Activated CD4-positive, alpha-beta T cell treated with anti-CD3 and anti-CD28 coated beads, Interleukin-2, amount 50 U/mL, for 16 hours (primary cell): ENCODE data around the gene PRLR.

Experiments
- DNase-seq: peaks from one replicate; pipeline ENCODE4 v3.0.0-alpha.2; 2020

The PRLR gene

GRCh38 chr5:35158622-35159369 is 71.5 kb downstream of the PRLR start:
- no peak for DNase-seq

GRCh38 chr5:35158204-35158603 is 72.1 kb downstream of the PRLR start:
- DNase-seq = no peak

- DNase-seq = no peak
Observed at GRCh38 chr5:35153375-35153932, 76.8 kb downstream of the PRLR start.

- DNase-seq = no peak
Observed at GRCh38 chr5:35152733-35153132, 77.6 kb downstream of the PRLR start.

GRCh38 chr5:35151146-35151920 is 79.0 kb downstream of the PRLR start:
- no peak for DNase-seq

GRCh38 chr5:35149041-35149440 is 81.2 kb downstream of the PRLR start:
- no peak for DNase-seq

GRCh38 chr5:35146406-35146805 is 83.9 kb downstream of the PRLR start:
- DNase-seq = no peak

- DNase-seq = no peak
Observed at GRCh38 chr5:35145691-35146317, 84.5 kb downstream of the PRLR start.

- DNase-seq = no peak
Observed at GRCh38 chr5:35145012-35145411, 85.3 kb downstream of the PRLR start.

- no peak for DNase-seq
Observed at GRCh38 chr5:35143841-35144240, 86.4 kb downstream of the PRLR start.

GRCh38 chr5:35141739-35142138 is 88.5 kb downstream of the PRLR start:
- no peak for DNase-seq

- DNase-seq = no peak
Observed at GRCh38 chr5:35138232-35138631, 92.1 kb downstream of the PRLR start.

GRCh38 chr5:35136386-35136785 is 93.9 kb downstream of the PRLR start:
- DNase-seq = no peak

GRCh38 chr5:35135239-35135700 is 95.0 kb downstream of the PRLR start:
- no peak for DNase-seq

GRCh38 chr5:35134278-35135030 is 95.8 kb downstream of the PRLR start:
- DNase-seq = no peak

- DNase-seq = no peak
Observed at GRCh38 chr5:35133186-35133585, 97.1 kb downstream of the PRLR start.

- no peak for DNase-seq
Observed at GRCh38 chr5:35131723-35132122, 98.6 kb downstream of the PRLR start.

GRCh38 chr5:35129921-35130485 is 100.3 kb downstream of the PRLR start:
- peak; percentile 81 for DNase-seq

GRCh38 chr5:35129276-35129675 is 101.0 kb downstream of the PRLR start:
- DNase-seq = no peak

GRCh38 chr5:35127006-35127405 is 103.3 kb downstream of the PRLR start:
- no peak for DNase-seq

GRCh38 chr5:35125746-35126145 is 104.5 kb downstream of the PRLR start:
- no peak for DNase-seq

GRCh38 chr5:35124932-35125331 is 105.4 kb downstream of the PRLR start:
- DNase-seq = no peak
